Astrocyte (in vitro differentiated cells and primary cell): ENCODE results near the gene MIPOL1.
"Not testable (repeated sequence)": the region's sequence is repeated elsewhere in the genome, so short reads cannot be mapped to it uniquely, and the experiment has no call there.

Experiments used
- EZH2 ChIP-seq: IDR thresholded peaks from 2 replicates; pipeline ENCODE4 v1.6.1; 2012; ENCODE audit warnings: mild to moderate bottlenecking, low read length, inconsistent platforms; ENCODE audit not compliant: insufficient read depth
- TF ChIP-seq, protein P1 (sequence below): IDR thresholded peaks from 2 replicates; pipeline ENCODE4 v1.5.1; 2011; ENCODE audit warnings: low read depth, mild to moderate bottlenecking, inconsistent platforms, low read length, moderate library complexity; ENCODE audit not compliant: insufficient read depth

DNA sequence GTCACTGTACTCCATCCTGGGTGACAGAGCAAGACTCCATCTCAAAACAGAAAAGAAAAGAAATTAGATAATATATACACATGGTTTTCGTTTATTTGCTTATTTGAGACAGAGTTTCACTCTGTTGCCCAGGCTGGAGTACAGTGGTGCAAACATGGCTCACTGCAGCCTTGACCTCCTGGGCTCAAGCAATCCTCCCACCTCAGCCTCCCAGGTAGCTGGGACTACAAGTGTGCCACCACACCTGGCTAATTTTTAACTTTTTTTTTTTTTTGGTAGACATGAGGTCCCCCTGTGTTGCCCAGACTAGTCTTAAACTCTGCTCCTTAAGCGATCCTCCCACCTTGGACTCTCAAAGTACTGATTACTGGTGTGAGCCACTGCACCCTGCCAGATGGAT is 11.9 kb downstream of the MIPOL1 start:
- TF ChIP-seq, protein P1, sequence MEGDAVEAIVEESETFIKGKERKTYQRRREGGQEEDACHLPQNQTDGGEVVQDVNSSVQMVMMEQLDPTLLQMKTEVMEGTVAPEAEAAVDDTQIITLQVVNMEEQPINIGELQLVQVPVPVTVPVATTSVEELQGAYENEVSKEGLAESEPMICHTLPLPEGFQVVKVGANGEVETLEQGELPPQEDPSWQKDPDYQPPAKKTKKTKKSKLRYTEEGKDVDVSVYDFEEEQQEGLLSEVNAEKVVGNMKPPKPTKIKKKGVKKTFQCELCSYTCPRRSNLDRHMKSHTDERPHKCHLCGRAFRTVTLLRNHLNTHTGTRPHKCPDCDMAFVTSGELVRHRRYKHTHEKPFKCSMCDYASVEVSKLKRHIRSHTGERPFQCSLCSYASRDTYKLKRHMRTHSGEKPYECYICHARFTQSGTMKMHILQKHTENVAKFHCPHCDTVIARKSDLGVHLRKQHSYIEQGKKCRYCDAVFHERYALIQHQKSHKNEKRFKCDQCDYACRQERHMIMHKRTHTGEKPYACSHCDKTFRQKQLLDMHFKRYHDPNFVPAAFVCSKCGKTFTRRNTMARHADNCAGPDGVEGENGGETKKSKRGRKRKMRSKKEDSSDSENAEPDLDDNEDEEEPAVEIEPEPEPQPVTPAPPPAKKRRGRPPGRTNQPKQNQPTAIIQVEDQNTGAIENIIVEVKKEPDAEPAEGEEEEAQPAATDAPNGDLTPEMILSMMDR, result not testable (repeated sequence)
- TF ChIP-seq EZH2, result not testable (repeated sequence)
